ENCODE data around the gene FNBP1L. TPM values are rescaled to one million over a fixed set of nuclear protein-coding genes. Genes with fewer than 3 reads are reported as not detected.
"Not testable (repeated sequence)": the region's sequence is repeated elsewhere in the genome, so short reads cannot be mapped to it uniquely, and the experiment has no call there.

FNBP1L gene
- total RNA-seq, 1 experiment from 2014 or later: 9.2 TPM

DNA sequence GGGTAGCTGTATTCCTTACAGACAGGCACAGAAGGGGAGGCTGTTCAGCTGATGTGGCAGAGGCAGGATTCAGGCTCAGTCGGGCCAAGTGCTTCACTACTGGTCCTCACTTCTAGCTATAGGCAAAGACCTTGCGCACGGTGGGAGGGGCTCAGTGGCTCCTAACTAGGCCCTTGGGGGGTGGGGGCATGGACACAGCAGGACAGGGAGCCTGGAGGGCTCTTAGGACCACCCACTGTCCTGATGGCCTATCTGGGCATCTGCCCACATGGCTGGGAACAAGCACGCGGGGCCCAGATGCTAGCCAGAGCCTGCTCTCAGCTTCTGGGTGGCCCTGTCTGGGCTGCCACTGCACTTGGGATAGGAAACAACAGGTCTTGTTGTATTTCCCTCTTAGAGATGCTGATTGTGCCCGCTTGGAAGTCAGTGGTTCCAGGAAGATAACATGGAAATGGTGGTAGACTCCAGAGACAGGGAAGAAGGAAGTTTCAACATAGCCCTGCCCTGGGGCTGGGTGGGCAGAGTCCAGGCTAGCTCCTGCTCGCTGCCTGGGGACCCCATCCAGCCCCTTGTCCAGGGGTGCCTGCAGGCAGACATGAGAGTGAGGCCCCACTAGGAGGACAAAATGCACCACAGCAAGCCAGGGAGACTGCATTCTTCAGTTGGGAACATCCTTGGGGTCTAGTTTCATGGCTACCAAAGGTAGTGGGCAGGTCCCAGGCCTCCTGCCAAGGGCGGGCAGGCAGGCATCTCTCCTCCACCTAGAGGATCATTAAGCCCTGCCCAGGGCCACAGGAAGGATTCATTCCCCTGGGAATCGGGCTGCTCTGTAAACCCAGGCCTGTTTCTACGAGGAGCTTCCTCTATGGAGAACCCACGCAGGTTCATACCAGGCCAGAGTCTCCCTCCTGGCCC is 131.2 kb downstream of the FNBP1L start:
- in situ Hi-C loops (cut with HindIII; ENCODE audit: low sequenced_read_pairs): no loop called here
- DNase-seq (ENCODE audit: low spot score): no peak

DNA sequence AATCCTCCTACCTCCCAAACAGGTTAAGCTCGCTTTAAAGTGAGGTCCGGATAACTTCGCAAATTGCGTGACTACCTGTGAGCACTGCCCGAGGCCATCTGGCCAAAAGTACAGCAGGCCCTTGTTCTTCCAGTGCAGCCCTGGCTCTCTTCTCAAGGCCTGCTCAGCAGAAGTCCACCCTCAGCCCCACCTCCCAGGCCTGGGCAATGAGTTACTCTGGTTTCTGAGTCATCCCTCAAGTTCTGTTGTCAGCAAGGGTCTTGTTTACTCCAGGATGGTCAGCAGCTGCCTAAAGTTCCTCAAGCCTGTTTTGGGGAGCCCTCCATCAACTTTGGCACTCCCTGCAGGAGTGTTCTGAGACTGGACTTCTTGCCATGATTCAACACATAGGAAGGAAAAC is 132.0 kb downstream of the FNBP1L start:
- in situ Hi-C loops (cut with HindIII; ENCODE audit: low sequenced_read_pairs): no loop called here
- DNase-seq (ENCODE audit: low spot score): no peak

DNA sequence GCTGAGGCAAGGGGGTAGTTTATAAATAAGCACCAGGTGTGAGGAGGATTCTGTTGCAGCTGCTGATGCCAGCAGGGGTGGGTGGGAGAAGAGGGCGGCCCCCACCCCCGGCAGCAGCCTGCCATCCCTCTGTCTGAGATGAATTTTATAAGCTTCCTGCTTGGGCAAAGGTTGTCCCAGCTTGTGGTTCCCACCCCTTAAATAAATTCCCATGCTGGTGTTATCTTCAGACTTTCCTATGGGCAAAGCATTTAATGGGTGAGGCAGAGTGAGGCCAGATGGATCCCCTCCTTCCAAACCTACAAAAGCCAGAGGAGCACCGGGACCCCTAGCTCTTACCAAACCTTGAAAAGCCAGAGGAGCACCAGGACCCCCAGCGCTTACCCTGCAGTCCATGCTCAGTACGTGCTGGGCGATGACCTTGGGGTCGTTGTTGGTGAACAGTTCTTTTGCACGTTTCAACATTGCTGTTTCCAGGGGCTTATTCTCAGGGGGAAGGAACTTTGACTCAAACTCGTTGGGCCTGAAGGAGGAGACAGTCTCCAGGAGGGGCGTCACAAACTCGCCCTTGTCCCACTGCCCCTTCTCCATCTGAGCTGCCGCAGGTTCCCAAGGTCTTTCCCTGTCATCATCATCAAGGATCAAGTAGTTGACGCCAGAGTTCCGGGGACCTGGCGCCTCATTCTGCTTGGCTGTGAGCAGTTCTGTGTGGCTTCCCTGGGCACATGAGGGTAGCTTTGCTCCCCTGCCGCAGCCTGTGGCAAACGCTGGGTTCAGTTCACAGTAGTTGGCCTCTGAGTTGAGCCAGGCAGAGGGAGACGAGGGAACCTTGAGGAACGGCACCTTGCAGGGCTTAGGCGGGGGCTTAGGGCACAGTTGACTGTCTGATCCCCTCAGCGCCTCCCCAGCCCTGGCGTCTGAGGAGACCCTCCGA is 134.3 kb downstream of the FNBP1L start:
- no peak for DNase-seq (ENCODE audit: low spot score)
- in situ Hi-C loops (cut with HindIII; ENCODE audit: low sequenced_read_pairs): no loop called here

DNA sequence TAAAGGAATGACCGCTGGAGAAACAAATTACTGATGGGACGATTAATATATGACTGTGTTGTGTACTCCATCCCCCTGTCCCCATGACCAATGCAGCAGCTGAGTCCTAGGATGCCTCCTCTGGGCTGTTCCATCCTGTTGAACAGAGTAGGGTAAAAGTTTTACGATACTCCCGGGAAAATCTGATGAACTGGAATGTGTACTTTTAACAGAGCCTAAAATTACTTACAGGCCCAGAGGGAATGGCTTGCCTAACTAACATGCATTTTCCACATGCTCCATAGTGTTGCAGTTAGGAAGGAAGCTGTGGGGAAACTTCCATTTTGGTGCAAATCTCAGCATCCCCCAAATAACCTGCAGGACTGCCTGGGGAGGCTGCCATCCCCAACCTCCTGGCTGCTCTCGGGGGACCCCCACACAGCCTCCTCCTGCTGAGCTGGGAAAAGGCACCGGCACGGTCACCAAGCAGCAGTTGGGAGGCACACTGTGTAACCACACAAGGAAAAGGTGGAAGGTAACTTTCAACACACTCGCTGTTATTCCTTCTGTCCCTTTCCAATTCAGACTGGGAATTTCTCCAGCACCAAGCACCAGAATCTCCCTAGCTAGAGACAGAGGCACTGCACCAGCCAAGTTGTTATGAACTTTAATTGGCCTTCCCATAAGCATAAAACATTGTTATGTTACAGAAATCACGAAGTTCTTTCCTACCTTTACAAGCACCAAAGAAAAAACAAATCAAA is 136.5 kb downstream of the FNBP1L start:
- in situ Hi-C loops (cut with HindIII; ENCODE audit: low sequenced_read_pairs): no loop called here
- DNase-seq (ENCODE audit: low spot score): peak; percentile 6

DNA sequence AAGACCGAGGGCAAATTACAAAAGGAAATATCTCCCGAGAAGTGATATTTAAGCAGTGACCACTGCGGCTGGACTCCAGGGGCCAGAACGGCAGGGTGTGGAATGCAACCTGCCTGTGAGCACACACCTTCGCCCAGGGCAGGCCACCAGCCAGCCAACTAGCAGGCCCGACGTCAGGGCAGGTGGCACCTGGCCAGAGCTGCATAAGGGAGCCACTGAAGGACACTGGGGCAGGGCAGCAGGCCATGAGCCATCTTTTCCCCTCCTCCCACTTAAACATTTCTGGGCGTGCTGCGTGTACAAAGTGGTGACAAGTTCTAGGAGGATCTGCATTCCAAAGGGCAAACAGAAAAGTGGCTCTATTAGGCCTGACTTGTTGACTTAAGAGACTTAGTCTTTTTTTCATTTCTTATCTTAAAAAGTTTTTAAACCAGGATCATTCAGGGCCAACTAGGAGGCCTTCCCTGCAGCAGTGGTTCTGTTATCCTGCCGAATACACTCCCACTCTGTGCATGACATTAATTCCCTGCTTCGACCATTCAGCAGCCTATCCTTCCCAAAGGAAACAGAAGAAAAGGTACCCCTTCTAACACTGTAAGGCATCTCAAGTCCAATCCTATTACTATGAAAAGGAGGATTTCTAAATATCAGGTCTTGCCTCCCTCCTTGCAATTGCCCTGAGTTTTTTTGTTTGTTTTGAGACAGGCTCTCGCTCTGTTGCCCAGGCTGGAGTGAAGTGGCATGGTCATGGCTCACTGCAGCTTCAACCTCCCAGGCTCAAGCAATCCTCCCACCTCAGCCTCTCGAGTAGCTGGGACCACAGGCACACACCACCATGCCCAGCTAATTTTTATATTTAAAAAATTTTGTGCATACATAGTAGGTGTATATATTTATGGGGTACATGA is 137.4 kb downstream of the FNBP1L start:
- in situ Hi-C loops (cut with HindIII; ENCODE audit: low sequenced_read_pairs): no loop called here
- DNase-seq (ENCODE audit: low spot score): peak; percentile 59

DNA sequence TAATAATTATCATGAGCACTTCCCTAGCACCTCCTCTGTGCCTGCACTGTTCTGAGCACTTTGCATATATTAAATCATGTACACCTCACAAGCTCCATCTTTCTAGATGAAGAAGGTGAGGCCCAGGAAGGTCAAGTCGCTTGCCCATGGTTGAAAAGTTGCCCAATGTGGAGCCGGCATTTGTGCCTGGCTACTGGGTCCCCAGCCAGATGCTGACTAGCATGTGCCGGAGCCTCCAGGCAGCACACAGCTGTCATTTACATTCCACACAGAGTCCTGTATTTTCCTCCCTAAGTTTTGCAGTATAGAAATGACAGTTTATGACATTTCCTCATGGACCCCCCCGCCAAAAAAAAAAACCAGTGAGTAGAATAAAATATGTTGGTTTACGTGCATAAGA is 139.4 kb downstream of the FNBP1L start:
- no peak for DNase-seq (ENCODE audit: low spot score)
- in situ Hi-C loops (cut with HindIII; ENCODE audit: low sequenced_read_pairs): no loop called here

DNA sequence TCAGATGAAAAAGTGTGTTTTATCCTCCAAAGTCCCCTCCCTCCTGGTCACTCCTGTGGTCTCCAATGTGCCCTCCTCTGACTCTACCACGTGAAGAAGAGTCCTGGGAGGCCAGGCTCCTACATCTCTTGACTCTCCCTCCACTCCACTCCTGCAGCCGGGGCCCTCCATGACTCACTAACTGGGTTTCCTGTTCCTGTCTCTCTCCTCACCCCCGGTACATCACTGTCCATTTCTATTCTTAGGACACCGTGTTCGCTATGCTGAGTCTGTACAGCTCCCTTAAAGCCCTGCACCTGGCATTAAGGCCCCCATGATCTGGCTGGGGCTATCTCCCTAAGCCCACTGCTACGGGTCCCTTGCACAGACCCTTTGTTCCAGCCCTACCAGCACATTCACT is 140.3 kb downstream of the FNBP1L start:
- in situ Hi-C loops (cut with HindIII; ENCODE audit: low sequenced_read_pairs): no loop called here

DNA sequence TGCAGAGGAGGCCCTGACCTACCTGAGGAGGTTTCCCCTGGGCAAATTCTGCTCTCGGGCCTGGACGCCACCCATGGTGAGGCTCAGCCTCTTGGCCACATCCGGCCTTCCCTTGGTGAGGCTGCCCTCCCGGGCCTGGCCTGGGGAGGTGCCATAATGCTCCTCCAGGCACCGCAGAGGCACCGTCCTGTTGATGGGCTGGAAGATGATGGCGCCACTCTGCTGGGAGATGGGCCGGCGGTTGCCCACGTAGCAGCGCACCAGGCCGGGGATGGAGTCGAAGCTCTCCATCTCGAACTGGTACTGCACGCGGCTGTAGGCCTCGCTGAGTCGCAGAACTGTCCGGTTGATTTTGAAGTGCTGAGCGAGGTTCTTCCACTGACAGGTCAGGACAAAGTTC is 141.0 kb downstream of the FNBP1L start:
- in situ Hi-C loops (cut with HindIII; ENCODE audit: low sequenced_read_pairs): no loop called here
- DNase-seq (ENCODE audit: low spot score): no peak

More for the DNA sequence above, 140.3 kb downstream of the FNBP1L start:
- no peak for DNase-seq (ENCODE audit: low spot score)

DNA sequence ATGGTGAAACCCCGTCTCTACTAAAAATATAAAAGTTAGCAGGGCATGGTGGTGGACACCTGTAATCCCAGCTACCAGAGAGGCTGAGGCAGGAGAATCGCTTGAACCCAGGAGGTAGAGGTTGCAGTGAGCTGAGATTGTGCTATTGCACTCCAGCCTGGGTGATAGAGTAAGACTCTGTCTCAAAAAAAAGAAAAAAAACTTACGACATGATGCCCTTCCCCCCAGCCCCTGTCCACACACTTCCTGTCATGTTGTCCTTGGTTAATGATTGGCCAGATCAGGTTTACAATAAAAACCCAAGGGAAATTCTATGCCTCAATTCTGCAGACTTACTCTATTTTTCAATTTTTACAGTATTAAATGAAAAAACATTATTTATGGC is 143.4 kb downstream of the FNBP1L start:
- in situ Hi-C loops (cut with HindIII; ENCODE audit: low sequenced_read_pairs); DNase-seq (ENCODE audit: low spot score): not testable (repeated sequence)

DNA sequence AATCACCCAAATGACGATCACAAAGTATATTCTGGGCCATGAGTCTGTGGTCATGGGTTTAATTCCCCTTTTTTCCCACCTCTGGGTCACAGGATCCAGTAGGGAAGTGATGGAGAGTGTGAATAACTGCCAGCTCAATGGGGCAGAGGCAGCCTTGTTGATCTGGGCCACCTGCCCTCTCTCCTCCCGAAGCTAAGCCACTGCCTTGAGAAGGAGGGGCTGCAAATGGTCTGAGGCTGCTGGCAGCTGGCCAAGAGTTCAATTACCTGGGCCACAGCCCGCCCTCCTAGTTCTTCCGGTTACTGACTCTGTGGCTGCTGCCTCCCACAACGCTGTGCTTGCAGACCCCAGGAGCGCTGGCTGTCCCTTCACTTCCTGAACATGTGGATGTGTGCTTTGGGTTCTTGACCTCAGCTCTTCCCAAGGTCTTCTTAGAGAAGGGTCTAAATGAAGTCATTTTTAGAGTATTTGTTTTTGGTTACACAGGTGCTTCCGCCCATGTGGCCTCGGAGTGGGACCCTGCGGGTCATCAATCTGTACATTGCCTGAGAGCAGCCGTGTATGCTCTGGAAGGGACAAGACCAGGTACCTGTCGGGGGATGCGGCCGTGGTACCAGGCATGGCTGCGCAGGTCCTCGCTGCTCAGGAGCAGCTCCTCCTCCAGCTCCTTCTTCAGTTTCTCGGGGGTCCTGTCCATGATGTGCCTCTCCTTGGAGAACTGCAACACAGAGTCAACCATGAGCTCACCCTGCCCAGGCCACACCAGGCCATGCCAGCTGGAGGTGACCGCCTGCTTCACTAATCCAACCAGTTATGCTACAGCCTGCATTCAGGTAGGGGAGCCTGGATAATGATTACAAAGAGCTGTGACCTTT is 144.0 kb downstream of the FNBP1L start:
- DNase-seq (ENCODE audit: low spot score): no peak
- in situ Hi-C loops (cut with HindIII; ENCODE audit: low sequenced_read_pairs): no loop called here

DNA sequence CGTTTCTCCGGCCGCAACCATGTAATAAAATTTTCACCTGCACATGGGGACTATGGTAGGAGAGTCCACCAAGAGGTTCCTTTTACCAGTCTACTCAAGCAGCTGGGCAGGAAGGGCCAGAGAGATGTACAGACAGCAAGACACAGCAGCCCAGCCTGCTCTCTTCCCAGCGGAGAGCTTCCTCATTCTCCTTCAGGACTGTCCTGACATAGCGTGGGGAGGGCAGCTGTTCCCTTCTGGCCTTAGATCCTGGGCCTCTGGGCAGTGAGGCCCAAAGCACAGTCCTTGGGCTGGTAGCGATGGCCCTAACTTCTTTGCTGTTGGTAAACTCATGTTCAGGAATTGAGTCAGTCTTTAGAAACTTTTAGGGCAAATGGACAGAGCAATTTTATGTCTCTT is 144.6 kb downstream of the FNBP1L start:
- DNase-seq (ENCODE audit: low spot score): no peak
- in situ Hi-C loops (cut with HindIII; ENCODE audit: low sequenced_read_pairs): no loop called here

DNA sequence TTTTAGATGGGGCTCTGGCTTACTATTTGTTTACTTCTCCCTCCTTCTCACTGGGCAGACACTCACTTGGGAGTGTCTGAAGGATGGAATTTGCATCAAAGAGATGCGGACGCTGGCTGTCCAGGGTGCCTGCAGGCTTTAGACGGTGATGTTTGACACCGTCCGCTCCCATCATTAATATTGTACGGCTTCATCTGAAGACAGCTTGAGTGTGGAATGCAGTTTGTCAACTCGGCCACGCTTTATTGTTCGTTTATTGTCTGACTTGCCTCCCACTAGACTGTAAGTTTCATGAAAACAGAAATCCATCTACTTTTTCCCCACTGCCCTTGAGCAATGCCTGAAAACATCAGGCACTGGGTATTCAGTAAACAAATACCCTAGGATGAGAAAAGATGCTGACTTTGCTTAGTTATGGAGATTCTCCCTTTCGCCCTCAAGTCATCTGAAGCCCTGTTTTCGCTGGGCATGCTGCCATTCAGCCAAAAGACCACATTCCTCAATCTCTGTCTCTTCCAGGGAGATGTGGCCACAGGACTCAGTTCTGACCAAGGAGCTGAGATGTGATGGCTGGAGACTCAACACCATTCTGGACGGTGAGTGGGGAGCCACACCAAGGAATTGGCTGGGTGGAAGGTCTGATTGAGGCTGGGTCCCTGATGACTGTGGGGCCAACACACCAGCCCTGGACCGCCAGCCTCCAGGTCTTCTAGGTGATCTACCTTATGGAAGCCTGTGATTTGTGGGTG is 146.1 kb downstream of the FNBP1L start:
- in situ Hi-C loops (cut with HindIII; ENCODE audit: low sequenced_read_pairs): no loop called here
- DNase-seq (ENCODE audit: low spot score): no peak

DNA sequence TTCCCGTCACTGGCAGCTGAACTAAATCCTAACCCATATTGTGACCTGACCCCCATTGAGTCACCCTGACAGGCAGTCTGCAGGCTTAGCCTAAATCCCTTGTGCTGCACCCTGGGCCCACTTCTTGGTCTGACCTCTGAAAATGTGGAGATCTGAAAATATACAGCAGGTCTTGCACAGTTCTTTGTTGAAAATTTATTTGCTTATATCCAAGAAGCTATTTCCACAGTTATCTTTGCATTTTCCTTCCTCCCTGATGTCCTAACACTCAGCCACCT is 146.6 kb downstream of the FNBP1L start:
- in situ Hi-C loops (cut with HindIII; ENCODE audit: low sequenced_read_pairs): no loop called here
- DNase-seq (ENCODE audit: low spot score): no peak

DNA sequence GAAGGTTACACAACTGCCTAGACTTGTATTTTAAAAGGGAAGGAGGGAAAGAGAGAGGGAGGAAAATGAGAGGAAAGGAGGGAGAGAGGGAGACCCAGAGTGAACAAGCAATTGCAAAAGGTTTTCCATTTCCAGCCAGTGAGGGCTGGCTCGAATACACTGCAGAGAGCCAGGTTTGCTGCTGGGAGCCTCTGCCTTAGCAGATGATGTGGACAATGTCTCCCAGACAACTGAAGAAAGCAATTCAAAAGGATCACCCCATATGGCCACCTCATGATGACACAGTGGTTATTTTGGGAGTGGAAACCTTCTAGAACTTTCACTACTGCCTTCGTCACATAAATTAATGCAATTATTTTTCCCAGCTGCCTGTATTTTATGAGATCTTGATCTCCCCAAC is 147.3 kb downstream of the FNBP1L start:
- in situ Hi-C loops (cut with HindIII; ENCODE audit: low sequenced_read_pairs): no loop called here
- DNase-seq (ENCODE audit: low spot score): no peak

DNA sequence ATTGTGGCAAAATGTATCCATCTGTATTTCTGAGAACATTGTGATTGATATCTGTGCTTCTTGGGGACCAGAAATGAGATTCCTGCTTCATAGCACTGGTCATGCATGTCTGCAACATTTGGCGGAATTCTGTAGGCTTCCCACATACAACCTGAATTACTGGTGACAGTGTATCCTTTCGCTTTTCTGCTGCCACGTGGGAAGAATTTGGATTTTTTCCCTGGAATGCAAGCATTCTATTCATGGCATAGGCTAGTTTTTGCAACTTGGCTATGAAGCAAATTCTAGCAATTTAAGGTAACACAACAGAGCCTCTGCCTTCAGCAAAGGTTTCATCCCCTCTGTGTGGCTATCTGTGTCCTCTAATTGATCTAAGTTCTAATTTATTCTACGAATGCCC is 147.8 kb downstream of the FNBP1L start:
- DNase-seq (ENCODE audit: low spot score): no peak
- in situ Hi-C loops (cut with HindIII; ENCODE audit: low sequenced_read_pairs): no loop called here

DNA sequence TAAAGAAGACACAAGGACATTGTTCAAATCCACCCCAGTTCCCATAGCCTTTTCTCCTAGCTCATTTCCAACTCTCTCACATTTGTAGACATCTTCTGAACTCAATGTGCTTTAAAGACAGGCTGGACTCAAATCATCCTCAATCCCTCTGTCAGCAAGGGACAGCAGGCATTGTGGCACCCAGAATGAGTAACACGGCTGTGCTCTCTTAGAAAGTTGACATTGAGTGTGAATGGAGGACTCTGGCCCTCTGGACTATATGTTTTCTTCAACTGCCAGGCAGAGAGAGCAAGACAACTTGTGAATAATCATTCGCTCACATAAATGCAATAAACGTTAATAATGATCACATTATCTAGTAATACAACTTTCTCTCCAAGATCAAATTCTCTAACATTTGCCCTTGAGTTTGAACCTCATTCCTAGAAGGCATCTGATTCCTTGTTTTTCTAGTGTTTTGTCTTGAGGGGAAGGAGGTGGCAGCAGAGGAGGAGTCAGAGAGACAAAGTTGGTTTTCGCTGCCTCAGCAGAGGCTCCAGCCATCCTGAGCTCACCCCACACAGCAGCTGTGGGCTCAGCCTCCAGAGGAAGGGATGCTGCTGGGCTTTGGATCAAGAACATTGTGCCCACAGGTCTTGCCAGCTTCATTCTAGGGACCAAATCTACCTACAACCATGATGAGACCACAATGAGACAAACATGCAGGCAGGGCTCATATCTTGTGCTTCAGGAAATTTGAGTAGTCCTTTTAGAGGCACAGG is 148.6 kb downstream of the FNBP1L start:
- in situ Hi-C loops (cut with HindIII; ENCODE audit: low sequenced_read_pairs): no loop called here
- no peak for DNase-seq (ENCODE audit: low spot score)

DNA sequence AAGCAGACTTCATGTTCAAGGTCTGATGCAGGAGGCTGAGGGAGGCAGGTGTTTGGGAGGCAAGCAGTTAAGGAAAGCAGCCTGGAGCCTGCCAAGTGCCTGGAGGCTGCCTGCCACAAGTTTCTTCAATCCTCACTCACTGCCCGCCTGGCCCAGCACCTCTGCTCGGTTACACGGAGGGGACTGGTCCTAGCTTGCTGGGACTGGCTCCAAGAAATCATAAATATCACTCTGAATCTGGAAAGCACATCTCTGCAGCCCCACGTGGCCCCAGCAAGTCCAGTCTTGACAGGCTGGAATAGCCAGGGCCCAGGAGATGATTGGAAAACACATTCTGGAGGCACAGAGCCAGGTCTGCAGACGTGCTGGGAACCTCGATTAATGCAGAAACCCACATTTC is 149.8 kb downstream of the FNBP1L start:
- in situ Hi-C loops (cut with HindIII; ENCODE audit: low sequenced_read_pairs): no loop called here
- no peak for DNase-seq (ENCODE audit: low spot score)
